Prostate gland (tissue), 2 donors: ENCODE data around the gene OCLN.
"Not testable (repeated sequence)": the region's sequence is repeated elsewhere in the genome, so short reads cannot be mapped to it uniquely, and the experiment has no call there.

Experiments used
- CTCF ChIP-seq, 4 experiments: fragments of 200-600 bp in 2 of 4; fragments of 450-650 bp in 2 of 4; sonication (generic) in 2 of 4; IDR thresholded peaks; 1 replicate in 3 of 4; 2 replicates in 1 of 4; pipeline ENCODE4 v1.5.1; 2016 to 2019; ENCODE audit warnings: antibody characterized with exemption in 4 of 4, mild to moderate bottlenecking in 2 of 4, moderate library complexity in 2 of 4
- POLR2AphosphoS5 ChIP-seq: sonication (generic); formaldehyde crosslinking; IDR thresholded peaks from one replicate; pipeline ENCODE4 v1.6.1; 2017; ENCODE audit warnings: antibody characterized with exemption

- not testable (repeated sequence) for TF ChIP-seq CTCF (IDR thresholded peaks at IDR 0.05); POLR2AphosphoS5
Measured at GRCh38 chr5:69560587-69561431, 68.2 kb downstream of the OCLN start.
